UCSD-AML1 (cell line): ENCODE data around the gene DNHD1.
A peak's percentile ranks its signal among the peaks of the same experiment; 100 is the strongest.

Source experiments
- DNase-seq: peaks from one replicate; lab custom pipeline; 2025; ENCODE audit not compliant: unreplicated experiment; lab: John Stamatoyannopoulos, UW

DNHD1 gene, protein sequence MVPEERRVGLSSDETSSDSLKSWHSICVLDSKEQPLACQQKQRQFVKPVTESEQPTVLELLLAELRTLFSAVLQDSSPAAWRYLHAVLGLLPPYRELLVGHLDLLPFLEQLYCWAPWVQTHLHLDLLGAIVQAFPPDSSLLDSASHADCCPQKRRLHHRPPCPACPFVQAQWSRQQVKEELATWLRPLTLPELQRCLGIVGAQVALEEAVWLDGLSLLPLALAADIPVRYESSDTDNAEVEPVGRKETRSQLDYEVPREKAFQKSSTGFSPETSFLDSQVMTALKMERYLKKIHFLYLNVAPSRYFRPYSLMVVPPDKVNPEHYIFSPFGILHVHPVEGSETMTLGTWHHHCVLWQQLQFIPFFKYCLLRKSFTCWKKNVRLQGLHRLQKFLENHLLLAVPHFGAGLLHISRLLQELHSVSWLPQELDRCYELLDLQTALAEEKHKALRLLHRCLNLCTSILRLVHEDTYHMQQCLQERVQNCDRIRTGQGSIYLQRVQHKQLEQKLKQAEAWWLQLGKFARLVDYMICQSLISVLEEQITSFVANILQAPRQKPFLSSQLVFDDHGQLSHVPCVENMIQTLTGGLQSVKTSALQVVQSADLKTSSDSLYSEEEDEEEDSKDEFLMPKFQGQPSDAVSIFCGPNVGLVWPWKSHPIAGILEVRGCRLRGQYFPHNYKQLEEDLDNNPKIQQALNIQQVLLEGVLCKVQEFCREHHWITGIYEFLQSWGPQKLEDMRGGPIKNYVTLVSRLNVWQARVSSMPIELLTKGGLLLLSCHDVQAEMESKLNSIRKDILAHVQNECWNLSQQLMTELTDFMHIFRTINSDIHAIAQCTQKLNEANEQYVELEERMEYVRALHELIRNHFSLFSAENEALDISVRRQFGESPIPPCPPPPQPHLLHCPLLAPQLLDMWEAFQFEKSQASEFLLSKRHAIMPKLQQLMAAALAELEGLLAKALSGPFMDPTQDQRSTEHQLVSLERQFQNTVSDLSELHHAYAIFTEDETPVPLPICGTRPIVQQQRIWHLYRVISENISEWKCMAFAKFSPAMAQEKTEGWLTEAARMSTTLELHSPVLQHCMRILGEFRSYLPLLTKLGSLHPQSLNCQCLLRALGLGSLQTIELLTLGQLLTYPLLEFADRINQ (N-terminal part only)

DNA sequence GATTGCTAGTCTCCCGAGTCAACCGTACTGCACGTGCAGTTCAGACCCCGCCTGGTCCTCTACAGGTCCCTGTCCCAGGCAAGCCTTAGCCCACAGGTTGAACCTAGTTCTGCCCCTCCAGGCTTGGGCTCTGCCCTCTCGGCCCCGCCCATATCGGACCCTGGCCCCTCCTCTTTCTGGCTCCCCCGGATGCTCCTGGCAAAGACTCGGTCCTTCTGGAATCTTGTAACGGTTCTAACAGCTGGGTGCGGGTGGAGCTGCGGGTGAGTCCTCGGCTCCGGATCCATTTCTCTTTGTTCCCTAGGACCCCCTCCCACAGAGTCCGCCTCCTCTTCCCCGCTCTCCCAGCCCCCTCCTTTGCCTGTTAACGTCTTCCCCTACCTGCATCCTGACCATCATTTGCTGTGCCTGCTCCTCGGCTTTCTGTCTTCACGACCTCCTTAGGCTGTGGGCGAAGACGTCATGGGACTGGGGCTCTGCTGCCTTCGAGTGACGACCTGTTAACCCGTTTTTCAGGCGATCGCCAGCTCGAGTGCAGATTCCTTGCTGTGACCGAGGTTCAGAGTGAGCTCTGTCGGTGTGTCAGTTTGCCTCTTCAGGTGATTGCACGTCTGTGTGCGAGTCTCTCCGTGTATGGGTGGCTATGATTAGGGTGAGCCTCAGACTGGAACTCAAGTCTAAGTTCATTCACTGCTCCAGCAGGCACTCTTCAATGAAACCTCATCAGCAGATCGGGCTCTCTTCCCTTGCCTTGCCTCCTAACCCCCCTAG is at the start of gene DNHD1:
TSS of gene DNHD1 (plus strand) at position 212 of the 771 bp plus-strand sequence. CDS start 936 bp downstream, outside the sequence.
- DNase-seq: no peak

DNA sequence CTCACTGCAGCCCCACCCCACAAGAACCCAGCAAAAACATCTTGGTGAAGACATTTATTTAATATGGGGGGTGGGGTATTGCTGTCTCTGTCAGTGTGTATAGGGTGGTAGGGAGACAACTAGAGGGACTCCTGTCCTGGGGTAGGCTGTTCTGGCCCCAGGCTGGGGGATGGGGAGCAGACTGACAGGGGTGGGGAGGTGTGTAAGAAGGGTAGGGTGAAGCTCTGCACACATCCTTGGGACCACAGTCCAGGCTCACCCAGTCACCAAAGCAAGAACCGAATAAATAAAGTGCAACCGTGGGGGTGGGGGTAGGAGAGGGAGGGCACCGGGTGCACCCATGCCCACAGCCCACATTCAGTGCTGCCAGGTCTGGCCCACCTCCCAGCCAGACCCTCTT is 48.5 kb upstream of the DNHD1 start:
- DNase-seq: no peak

DNA sequence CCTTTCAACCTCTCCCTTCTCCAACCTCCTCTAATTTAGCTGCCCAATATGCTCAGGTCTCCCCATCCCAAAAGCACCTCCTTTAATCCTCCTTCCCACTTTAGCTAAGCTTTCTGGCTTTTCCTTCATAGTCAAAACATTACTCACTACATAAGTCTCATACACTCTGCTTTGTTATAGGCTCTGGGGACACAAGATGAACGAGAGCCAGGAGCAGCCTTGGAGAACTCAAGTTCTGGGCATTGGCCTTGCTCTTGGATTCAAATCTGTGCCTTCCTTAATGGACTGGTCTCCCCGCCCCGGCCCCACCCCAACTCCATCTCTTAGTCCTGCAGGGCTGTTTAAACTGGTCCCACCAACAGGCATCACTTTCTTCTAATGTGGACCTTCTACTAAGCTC is 44.9 kb upstream of the DNHD1 start:
- no peak for DNase-seq

DNA sequence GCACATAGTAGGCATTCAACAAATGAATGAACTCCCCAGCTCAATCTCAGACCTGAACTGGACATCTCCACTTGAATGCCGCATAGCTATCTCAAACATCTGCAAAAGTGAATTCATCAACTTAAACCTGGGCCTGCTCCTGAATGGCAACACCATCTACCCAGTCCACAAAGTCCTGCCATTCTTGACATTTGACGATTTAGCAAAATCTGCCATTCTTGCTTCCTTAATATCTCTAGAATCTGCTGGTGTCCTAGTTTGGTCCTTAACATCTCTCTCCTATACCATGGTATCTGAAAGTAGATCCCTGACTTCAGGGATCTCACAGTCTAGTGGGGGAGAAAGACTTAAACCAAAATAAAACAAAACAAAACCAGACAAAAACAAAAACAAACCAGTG is 43.9 kb upstream of the DNHD1 start:
- DNase-seq: no peak

DNA sequence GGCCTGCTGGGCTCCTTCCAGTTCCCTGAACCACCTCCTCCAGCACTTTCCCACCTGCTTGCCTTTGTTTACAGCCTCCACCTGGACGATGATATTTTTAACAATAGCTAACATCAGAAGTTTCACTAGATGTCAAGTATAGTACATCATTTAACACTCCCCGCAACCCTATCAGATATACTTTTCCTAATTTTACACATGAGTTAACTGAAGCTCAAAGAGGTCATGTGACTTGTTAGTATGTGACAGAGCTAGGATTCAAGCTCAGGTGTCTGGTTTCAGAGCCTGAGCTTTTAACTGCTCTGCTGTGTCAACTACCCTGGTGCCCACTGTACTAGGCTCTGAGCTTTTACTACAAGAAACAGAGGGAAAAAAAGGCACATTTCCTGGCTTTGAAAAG is 42.0 kb upstream of the DNHD1 start:
- DNase-seq: no peak

DNA sequence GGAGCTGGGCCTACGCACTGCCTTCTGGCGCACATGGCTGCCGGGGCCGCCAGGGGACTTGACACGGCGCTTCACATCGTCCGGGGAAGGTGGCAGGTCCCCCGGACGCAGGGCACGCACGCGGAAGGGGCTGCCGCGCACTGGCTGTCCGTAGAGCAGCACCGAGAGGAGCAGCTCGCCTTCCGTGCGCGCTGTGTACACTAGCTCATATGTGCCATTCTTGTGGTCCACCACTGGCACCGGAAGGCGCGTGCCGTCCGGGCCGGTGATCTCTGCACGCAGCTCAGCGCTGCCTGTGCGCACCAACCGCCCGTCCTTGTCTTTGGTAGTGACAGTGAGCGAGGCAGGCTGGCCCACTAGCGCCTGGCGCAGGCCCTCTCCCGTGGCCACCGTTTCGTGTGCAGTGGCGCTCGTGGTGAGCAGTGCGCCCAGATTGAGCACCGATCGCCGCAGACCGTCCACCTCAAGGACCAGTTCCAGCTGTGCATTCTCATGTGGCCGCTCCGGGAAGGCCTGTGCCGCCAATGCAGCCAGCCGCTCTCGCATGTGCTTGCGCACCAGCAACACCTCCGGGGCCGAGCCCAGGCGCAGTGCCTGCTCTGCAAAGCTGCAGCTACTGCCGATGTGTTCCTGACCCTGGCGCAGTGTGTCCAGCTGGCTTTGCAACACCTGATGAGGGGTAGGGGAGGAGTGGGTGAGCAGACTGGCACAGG is 40.6 kb upstream of the DNHD1 start:
- DNase-seq: no peak

DNA sequence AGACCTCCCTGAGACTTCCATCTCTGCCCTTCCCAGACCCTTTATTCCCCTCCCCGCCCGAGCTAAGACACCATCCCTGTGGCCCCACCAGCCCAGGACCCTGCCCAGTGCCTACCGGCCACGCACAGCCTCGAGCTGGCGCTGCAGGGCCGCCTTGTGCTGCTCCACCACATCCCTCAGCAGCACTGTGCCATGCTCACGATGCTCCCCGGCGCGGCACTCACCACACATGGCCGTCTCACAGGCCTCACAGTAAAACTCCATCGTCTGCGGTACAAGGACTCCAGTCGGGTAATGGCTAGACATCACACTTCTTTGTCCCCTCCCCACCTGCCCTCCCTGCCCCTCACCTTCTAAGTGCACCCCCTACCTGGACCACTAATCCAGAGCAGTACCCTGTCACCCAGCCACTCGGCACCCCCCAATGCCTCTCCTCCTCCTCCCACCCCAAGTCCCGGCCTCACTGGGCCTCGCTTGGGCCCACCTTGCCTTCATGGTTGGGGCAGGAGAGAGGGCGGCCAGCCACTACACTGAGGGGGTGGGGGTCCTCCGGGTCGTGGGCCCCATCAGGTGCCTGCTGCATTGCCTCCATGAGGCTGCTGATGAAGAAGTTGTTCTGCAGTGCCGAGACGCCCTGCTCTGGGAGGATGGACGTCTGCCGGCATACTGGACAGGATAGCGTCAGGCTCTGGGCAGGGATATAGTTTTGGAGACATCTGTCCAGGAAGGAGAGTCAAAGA is 39.3 kb upstream of the DNHD1 start:
- no peak for DNase-seq

DNA sequence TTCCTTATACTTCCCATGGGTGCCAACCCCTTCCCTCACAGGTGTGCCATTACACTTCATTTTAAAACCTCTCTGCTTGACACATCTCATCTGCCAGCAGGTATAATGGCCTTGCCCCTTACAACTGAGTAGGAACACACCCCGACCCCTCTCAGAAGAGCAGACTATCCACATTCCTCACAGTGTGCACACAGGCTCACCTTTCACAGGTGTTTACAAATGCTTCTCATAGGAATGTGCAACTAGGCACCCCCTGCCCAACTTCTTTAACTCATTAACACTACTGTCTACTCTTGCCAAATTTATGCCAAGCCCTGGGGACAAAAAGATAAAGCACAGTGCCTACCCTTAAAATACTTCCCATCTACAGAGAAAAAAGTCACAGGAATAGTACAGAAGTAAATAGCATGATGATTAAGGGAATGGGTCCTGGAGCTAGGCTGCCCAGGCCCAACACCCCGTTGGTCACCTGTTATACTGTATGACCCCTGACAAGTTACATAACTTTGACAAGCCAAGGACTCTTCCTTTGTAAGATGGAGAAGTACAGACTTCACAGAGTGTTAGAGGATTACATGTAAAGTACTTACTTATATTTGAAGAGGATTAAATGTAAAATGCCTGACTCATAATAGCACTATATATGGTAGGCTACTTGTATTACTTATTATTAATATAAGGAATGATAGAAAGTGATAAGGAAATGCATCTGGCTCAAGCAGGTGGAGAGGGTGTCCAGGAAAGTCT is 38.6 kb upstream of the DNHD1 start:
- no peak for DNase-seq

DNA sequence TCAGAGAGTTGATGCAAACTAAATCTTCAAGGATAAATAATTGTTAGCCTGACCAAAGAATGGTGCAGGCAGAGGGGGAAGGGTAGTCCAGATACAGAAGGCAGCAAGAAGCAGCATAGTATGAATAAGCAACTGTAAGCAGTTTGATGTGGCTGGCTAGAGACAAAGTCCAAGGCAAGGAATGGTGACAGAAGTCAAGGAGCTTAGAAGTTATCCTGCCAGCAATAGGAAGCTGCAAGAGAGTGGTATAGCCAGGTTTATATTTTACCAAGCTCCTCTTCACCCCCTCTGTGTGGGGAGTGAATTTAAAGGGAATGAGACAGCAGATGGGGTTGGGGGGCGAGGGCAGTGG is 38.0 kb upstream of the DNHD1 start:
- no peak for DNase-seq

DNA sequence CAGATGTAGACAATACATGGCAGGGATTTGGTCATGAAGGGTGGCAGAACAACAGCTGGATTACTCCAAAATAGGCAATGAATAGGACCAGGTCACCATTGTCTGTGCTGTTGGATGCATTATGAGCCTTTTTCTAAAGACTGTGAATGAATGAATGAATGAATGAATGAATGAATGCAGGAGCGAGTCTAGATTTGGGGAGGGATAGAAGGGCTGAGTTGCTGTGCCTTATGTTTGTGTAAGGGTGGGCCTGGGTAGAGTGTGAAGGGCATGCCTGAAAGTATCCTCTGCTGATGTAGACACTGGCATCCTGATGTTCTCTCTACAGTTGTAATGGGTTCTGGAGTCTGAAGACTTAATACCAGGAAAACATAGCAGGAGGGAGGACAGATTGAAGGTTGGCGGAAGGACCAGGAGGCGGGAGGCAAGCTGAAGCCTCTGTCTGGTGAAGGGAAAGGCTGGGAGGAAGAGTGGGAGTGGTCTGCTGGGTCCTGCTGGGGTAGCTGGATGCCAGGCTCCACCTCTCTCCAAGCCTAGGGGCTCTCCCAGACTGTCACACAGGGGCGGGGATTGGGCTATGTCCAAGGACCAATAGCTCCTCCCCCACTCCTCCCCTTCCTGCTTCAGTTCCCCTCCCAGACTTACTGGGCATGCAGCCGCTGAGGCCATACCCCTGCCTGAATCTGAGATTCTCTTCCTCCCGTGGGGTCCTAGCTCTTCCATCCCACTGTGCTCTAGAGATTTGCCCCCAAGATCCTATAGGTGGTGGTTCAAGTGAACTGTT is 28.2 kb upstream of the DNHD1 start:
- peak; percentile 78 for DNase-seq

DNA sequence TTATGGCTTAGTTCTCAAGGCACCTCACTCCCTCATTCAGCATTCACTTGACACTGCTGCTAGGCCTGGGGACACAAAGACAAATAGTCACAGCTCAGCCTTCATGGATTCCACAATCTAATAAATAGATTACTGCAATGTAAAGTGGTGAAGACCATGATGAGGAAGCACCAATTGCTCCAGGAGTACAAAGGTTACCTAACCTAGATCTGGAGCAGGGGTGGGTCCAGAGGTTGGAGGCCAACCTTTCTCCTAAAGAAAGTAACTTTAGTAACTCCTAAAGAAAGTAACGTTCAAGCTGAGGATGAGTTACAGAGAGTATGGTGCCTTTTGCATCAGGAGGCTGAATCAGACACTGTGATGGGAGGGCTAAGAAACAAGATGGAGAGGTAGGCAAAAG is 27.5 kb upstream of the DNHD1 start:
- no peak for DNase-seq

DNA sequence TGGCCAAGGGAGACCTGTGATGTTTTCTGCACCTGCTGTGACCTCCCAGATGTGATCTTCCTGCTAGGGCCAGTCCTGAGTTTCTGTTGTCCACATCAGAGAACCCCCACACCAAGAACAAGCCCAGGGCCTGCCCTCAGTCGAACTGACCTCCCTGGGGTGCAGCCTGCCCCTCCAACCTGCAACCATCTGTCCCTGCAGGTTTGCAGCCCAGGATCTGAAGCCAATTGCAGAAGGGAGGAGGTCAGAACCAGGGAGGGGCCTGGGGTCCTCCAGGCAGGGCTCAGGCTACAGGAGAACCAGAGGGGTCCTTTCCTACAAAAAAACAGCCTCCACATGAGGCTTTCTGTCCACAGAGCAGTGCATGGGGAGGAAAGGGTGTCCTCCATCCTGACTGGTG is 24.1 kb upstream of the DNHD1 start:
- DNase-seq: no peak

DNA sequence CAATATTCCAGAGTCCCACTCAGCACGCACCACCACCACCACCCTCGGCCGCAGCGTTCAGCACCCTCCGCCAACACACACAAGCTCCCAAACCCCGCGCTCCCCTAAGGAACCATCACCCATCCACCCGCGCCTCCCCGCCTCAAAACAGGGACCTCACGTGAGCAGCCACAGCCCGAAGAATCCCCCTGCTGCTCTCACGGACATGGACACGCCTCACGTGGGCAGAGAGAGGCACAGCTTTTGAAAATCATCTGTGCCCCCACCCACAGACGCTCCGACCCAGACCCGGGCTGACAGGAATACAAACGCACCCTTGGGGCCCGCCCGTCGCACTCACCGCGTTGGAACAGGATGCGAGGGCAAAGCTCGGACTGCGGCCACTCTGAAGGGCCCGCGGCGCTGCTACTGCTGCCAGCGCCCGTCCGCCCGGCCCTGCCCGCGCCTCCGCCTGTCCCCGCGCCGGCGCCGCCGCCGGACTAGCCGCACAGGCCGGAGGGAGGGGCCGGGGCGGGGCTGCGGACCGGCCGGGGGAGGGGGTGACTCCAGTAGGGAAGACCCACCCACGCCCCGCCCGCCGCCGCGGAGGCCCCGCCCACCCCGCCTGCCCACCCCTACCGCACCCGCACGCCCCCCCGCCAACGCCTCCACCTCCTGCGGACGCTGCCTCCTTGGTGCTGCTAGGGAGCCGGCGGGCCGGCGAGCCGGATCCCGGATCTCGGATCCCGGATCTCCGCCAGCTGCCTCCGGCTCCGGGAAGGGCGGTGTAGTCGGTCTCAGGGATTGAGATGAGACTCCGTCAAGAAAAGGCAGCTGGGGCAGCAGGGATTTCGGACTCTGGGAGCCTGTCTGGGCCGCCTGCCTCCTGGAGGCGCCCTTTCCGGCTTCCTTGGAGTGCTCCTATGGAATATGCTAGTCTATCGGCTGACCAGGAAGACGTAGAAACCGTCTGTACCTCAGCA is 23.3 kb upstream of the DNHD1 start, which contains the start of gene TRIM3:
TSS of gene TRIM3 (minus strand) at position 491 of the 962 bp plus-strand sequence. CDS start 8,246 bp downstream, outside the sequence.
- DNase-seq: peak; percentile 82

DNA sequence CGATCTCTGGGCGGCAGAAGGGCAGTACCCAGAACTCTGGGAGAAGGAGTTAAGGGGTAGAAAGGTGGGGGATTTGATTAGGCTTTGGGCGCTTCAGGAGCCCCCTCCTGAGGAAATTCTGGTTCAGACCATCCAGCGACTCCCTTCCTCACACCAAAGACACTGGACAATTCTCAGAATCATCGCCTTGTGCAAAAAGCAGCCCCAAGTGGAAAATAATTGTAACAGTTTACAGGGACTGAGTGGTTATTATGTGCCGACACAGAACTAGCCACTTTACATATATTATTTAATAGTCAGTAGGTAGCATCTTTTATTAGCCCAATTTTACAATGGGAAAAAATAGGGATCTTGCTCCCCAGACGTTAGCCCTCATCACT is 22.7 kb upstream of the DNHD1 start:
- DNase-seq: no peak

DNA sequence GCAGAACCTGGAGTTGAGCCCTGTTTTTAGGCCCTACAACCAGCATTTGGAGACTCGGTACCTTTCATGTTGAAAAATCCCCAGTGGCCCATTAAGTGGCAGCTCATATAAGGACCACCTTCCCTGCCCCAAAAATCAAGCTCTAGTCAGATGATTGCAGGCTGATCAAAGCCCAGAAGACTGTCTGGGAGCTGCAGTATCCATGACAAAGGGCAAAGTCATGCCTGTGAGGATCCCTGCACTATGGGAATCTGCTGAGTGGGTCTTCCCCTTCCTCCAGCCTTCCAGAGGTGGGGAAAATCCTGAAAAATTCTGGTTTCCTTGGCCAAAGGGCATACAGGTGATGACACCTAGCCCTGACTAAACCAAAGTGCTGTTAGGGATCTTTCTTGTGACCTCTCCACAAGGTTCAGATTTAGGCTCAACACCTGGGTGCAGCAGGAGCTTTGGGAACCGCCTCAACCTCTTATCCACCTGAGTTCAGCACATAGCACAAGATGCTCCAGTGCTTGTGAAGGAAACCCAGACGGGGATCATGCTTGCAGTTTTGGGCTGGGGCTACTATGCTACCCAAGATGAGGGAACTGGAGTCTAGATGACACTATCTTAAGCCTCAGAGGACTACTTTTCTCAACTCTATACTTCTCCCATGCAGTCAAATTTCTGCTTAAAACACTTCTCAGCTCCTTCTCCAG is 22.1 kb upstream of the DNHD1 start:
- DNase-seq: no peak

DNA sequence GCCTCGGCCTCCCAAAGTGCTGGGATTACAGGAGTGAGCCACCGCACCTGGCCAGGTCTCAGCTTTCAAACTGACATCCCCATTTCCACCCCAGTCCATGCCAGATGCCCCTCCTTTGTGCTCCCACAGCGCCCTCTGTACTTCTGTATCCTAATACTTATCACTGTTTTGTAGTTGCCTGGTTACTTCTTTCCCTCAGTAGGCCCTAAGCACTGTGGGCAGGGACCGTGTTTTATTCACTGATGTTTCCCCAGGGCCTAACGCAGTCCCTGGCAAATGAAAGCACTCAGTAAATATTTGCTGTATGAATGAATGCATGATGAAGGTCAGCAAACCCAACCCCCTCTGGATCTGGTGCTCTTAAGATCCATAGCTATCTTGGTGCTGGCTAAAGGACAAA is 21.1 kb upstream of the DNHD1 start:
- DNase-seq: no peak
